Thoracic aorta (tissue), 2 donors: ENCODE results near the gene CIDEB. TPM values are rescaled to one million over a fixed set of nuclear protein-coding genes. Genes with fewer than 3 reads are reported as not detected.
A peak's percentile ranks its signal among the peaks of the same experiment; 100 is the strongest.
"Not testable (repeated sequence)": the region's sequence is repeated elsewhere in the genome, so short reads cannot be mapped to it uniquely, and the experiment has no call there.

ENCODE experiments used
- ATAC-seq: fragments of 150-250 bp; one replicate; pipeline ENCODE4 v1.8.0; 2017; ENCODE audit warnings: low read depth; ENCODE audit not compliant: insufficient number of reproducible peaks, low FRiP score
- DNase-seq: peaks from one replicate; pipeline ENCODE4 v3.0.0-alpha.2; 2020; ENCODE audit warnings: low spot score
- H3K27ac ChIP-seq, 2 donors: fragments of 200-600 bp; sonication (generic); 1 replicate in 1 of 2; 2 replicates in 1 of 2; pipeline ENCODE4 v1.5.1; 2016; ENCODE audit warnings: mild to moderate bottlenecking in 2 of 2, moderate library complexity in 2 of 2
- H3K27me3 ChIP-seq: fragments of 200-600 bp; sonication (generic); replicated peaks from 2 replicates; pipeline ENCODE4 v1.6.0; 2016; ENCODE audit warnings: mild to moderate bottlenecking; ENCODE audit not compliant: insufficient read depth
- H3K36me3 ChIP-seq: fragments of 200-600 bp; sonication (generic); one replicate; pipeline ENCODE4 v1.5.1; 2016
- H3K4me1 ChIP-seq, 2 donors: fragments of 200-600 bp; sonication (generic); 1 replicate in 1 of 2; 2 replicates in 1 of 2; pipeline versions ENCODE4 v1.5.1 to v1.6.0; 2016; ENCODE audit warnings: low read depth in 2 of 2, mild to moderate bottlenecking in 1 of 2; ENCODE audit not compliant: control insufficient read depth in 1 of 2
- H3K4me3 ChIP-seq: fragments of 200-600 bp; sonication (generic); 2 replicates; pipeline ENCODE4 v1.5.1; 2016; ENCODE audit warnings: mild to moderate bottlenecking
- H3K9me3 ChIP-seq: fragments of 200-600 bp; sonication (generic); 2 replicates; pipeline ENCODE4 v1.5.1; 2016
- CTCF ChIP-seq: fragments of 200-600 bp; sonication (generic); IDR thresholded peaks from one replicate; pipeline ENCODE4 v1.5.1; 2019; ENCODE audit warnings: antibody characterized with exemption
- total RNA-seq, 2 donors: library from RNA; depleted of rRNA; stranded (reverse); fragments of >200 nt; gene quantifications; one replicate each; pipeline versions ENCODE4 v1.1.0 to v1.2.3, GENCODE V29; 2016

The CIDEB gene
- total RNA-seq, 2 donors from 2014 or later: 10.9 to 17.3 TPM

- H3K4me3 ChIP-seq: peak overlapping the region; percentile 64
- H3K27me3 ChIP-seq: peaks cover 3% of the 10 kb centered on the region
- peaks cover 22 to 36% of the 10 kb centered on the region in 2 donors for H3K4me1 ChIP-seq
- no peaks in the 10 kb centered on the region for H3K9me3 ChIP-seq
- H3K27ac ChIP-seq: no peak overlapping the region
- DNase-seq: no peak
- TF ChIP-seq CTCF: no peak
- no peak for ATAC-seq
- no peaks in the 10 kb centered on the region for H3K36me3 ChIP-seq
Measured at GRCh38 chr14:24331731-24332267, 24.0 kb upstream of the CIDEB start.

GRCh38 chr14:24330973-24331674 is 23.3 kb upstream of the CIDEB start:
- Histone ChIP-seq H3K4me3 (no peak overlapping the region), H3K4me1 (peaks cover 22 to 36% of the 10 kb centered on the region in 2 donors), H3K36me3 (no peaks in the 10 kb centered on the region), H3K9me3 (no peaks in the 10 kb centered on the region), H3K27me3 (peaks cover 3% of the 10 kb centered on the region), H3K27ac (no peak overlapping the region)
- no peak for ATAC-seq
- DNase-seq: no peak
- TF ChIP-seq CTCF: no peak

- Histone ChIP-seq H3K4me3 (no peak overlapping the region), H3K27ac (no peak overlapping the region), H3K27me3 (peaks cover 3% of the 10 kb centered on the region), H3K9me3 (no peaks in the 10 kb centered on the region), H3K36me3 (no peaks in the 10 kb centered on the region), H3K4me1 (peaks cover 22 to 32% of the 10 kb centered on the region in 2 donors)
- ATAC-seq (no peak), DNase-seq (no peak)
- TF ChIP-seq CTCF: no peak
Measured at GRCh38 chr14:24329736-24330135, 22.0 kb upstream of the CIDEB start.

- Histone ChIP-seq H3K4me1 (peaks cover 16 to 26% of the 10 kb centered on the region in 2 donors), H3K36me3 (no peaks in the 10 kb centered on the region), H3K27ac (no peak overlapping the region), H3K27me3 (peaks cover 2% of the 10 kb centered on the region), H3K9me3 (no peaks in the 10 kb centered on the region), H3K4me3 (no peak overlapping the region)
- ATAC-seq: no peak
- DNase-seq: no peak
- TF ChIP-seq CTCF: no peak
Measured at GRCh38 chr14:24329073-24329663, 21.4 kb upstream of the CIDEB start.

GRCh38 chr14:24327914-24328313 is 20.1 kb upstream of the CIDEB start:
- TF ChIP-seq CTCF: peak; percentile 62
- H3K36me3 ChIP-seq, H3K27me3 ChIP-seq, H3K4me3 ChIP-seq, H3K9me3 ChIP-seq, H3K27ac ChIP-seq, DNase-seq, ATAC-seq: not testable (repeated sequence)
- peaks cover 7 to 14% of the 10 kb centered on the region in 2 donors for H3K4me1 ChIP-seq
